Spleen (tissue), 11 donors: ENCODE measurements around the gene TRPM5. TPM values are rescaled to one million over a fixed set of nuclear protein-coding genes. Genes with fewer than 3 reads are reported as not detected.
A peak's percentile ranks its signal among the peaks of the same experiment; 100 is the strongest.

ENCODE experiments used
- DNase-seq: peaks from one replicate; pipeline ENCODE4 v3.0.0-alpha.2; 2020
- H3K27ac ChIP-seq, 8 donors: fragments of 200-600 bp; sonication (generic) in 7 of 8; 1 replicate in 4 of 8; 2 replicates in 4 of 8; pipeline versions ENCODE4 v1.5.0 to v1.8.0; 2016 to 2021; ENCODE audit warnings: inconsistent platforms in 4 of 8, mild to moderate bottlenecking in 4 of 8, moderate library complexity in 1 of 8
- H3K27me3 ChIP-seq, 7 donors: fragments of 200-600 bp; sonication (generic) in 6 of 7; replicated peaks in 1 of 7; 1 replicate in 4 of 7; 2 replicates in 3 of 7; pipeline versions ENCODE4 v1.5.0 to v1.8.0; 2016 to 2021; ENCODE audit warnings: inconsistent platforms in 3 of 7, mild to moderate bottlenecking in 1 of 7
- H3K36me3 ChIP-seq, 6 donors: fragments of 200-600 bp; sonication (generic) in 5 of 6; 1 replicate in 4 of 6; 2 replicates in 2 of 6; pipeline versions ENCODE4 v1.5.0 to v1.8.0; 2016 to 2021; ENCODE audit warnings: inconsistent platforms in 2 of 6
- H3K4me1 ChIP-seq, 6 donors: fragments of 200-600 bp; sonication (generic) in 5 of 6; 1 replicate in 3 of 6; 2 replicates in 3 of 6; pipeline versions ENCODE4 v1.5.0 to v1.8.0; 2016 to 2021; ENCODE audit warnings: inconsistent platforms in 3 of 6
- H3K4me3 ChIP-seq, 8 donors: fragments of 200-600 bp; sonication (generic) in 7 of 8; 1 replicate in 4 of 8; 2 replicates in 4 of 8; pipeline versions ENCODE4 v1.5.0 to v1.8.0; 2016 to 2021; ENCODE audit warnings: inconsistent platforms in 4 of 8, mild to moderate bottlenecking in 4 of 8, moderate library complexity in 2 of 8
- H3K9me3 ChIP-seq, 8 donors: fragments of 200-600 bp; sonication (generic) in 7 of 8; 1 replicate in 4 of 8; 2 replicates in 4 of 8; pipeline versions ENCODE4 v1.5.0 to v1.8.0; 2016 to 2021; ENCODE audit warnings: inconsistent platforms in 4 of 8
- CTCF ChIP-seq, 11 experiments: fragments of 200-600 bp in 7 of 11; fragments of 450-650 bp in 4 of 11; sonication (generic) in 4 of 11; IDR thresholded peaks in 8 of 11; conservative IDR thresholded peaks in 3 of 11; 1 replicate in 7 of 11; 2 replicates in 4 of 11; pipeline versions ENCODE4 v1.4.0 to v1.8.0; 2016 to 2021; ENCODE audit warnings: antibody characterized with exemption in 11 of 11, inconsistent platforms in 4 of 11, mild to moderate bottlenecking in 1 of 11
- POLR2A ChIP-seq, 3 donors: fragments of 450-650 bp; IDR thresholded peaks; one replicate each; pipeline ENCODE4 v1.5.1; 2017; ENCODE audit warnings: antibody characterized with exemption in 3 of 3, mild to moderate bottlenecking in 1 of 3
- POLR2AphosphoS5 ChIP-seq, 3 donors: sonication (generic); formaldehyde crosslinking; IDR thresholded peaks; one replicate each; pipeline ENCODE4 v1.5.1; 2017; ENCODE audit warnings: antibody characterized with exemption in 3 of 3
- WGBS, 5 donors: extraction: QIAGEN DNeasy Blood & Tissue Kit in 3 of 5; methylation state at CpG; one replicate each; pipeline versions ENCODE4 v1.1.5 to v1.1.7; 2013 to 2018; 5-methylcytosine and 5-hydroxymethylcytosine counted together
- intact Hi-C: fragments of 100-400 bp; cut with DNase I; formaldehyde crosslinking; loops from one replicate; pipeline ENCODE4 v1.15.0; 2023; ENCODE audit warnings: low total_unique reads
- polyA plus RNA-seq, 3 donors: library from polyadenylated mRNA; stranded (reverse); fragments of 200-250 nt; gene quantifications; one replicate each; pipeline ENCODE4 v1.2.1, GENCODE V29; 2013
- total RNA-seq, 7 donors: library from RNA; depleted of rRNA in 3 of 7; stranded (reverse); fragments of >200 nt in 3 of 7; fragmentation: NEBNext Ultra II Directional in 4 of 7; extraction: Animal tissue kit (Norgen Biotek cat#: 25700) in 4 of 7; gene quantifications; one replicate each; pipeline versions ENCODE4 v1.1.0 to v1.2.1, GENCODE V29; 2016 to 2021
- donor health status: healthy with polysubstance abuse.
- donor health status: DM: no; HTN: no; CAD: no; lungs with moderate emphysema.
- donor health status: DM: no; HTN: no; CAD: no.
- donor health status: Bipolar disorder and iron deficiency.
- donor health status: healthy.
- donor health status: DM: no; HTN: no; CAD: no.
- donor health status: DM: yes; HTN: yes; CAD: no.

TRPM5 gene
- total and polyA plus RNA-seq, 10 donors, result 0.02 to 0.28 (median 0.16) TPM; not detected in 4

- Histone ChIP-seq H3K27ac (no peak overlapping the region), H3K27me3 (peaks cover 0 to 47% (median 11%) of the 10 kb centered on the region in 7 donors), H3K4me1 (peaks cover 15 to 42% (median 37%) of the 10 kb centered on the region in 6 donors), H3K36me3 (peaks cover 0 to 8% (median 0%) of the 10 kb centered on the region in 6 donors), H3K4me3 (no peak overlapping the region), H3K9me3 (no peaks in the 10 kb centered on the region)
- WGBS, 5 donors, result 87 to 96% (median 94%) methylated on average over 9 to 21 of the region's 21 CpGs
- intact Hi-C loops, result no loop called here
- TF ChIP-seq POLR2AphosphoS5 (IDR thresholded peaks at IDR 0.05) (no peak), CTCF (IDR thresholded peaks at IDR 0.05 in 8 of 11, conservative IDR thresholded peaks at IDR 0.05 in 3 of 11) (no peak), POLR2A (IDR thresholded peaks at IDR 0.05) (no peak)
- DNase-seq, result peak; percentile 64
Measured at GRCh38 chr11:2448661-2449547, 4.6 kb upstream of the TRPM5 start.

GRCh38 chr11:2447951-2448650 lies 3.8 kb upstream of the TRPM5 start:
- WGBS, 5 donors, result 58 to 78% (median 71%) methylated on average over 4 to 10 of the region's 10 CpGs
- Histone ChIP-seq H3K36me3 (peaks cover 0 to 8% (median 0%) of the 10 kb centered on the region in 6 donors), H3K4me3 (peak overlapping the region in 1 of 8 donors; percentile 81), H3K27me3 (peaks cover 0 to 55% (median 13%) of the 10 kb centered on the region in 7 donors), H3K9me3 (no peaks in the 10 kb centered on the region), H3K27ac (peak overlapping the region in 7 of 8 donors; percentile 43 to 90 (median 84)), H3K4me1 (peaks cover 15 to 50% (median 38%) of the 10 kb centered on the region in 6 donors)
- intact Hi-C loops, result no loop called here
- peak; percentile 83 for DNase-seq
- TF ChIP-seq CTCF (IDR thresholded peaks at IDR 0.05 in 8 of 11, conservative IDR thresholded peaks at IDR 0.05 in 3 of 11), result no peak
- TF ChIP-seq POLR2AphosphoS5 (IDR thresholded peaks at IDR 0.05), result no peak
- TF ChIP-seq POLR2A (IDR thresholded peaks at IDR 0.05), result no peak

GRCh38 chr11:2447253-2447950 lies 3.1 kb upstream of the TRPM5 start:
- H3K36me3 ChIP-seq, result peaks cover 0 to 8% (median 0%) of the 10 kb centered on the region in 6 donors
- H3K4me1 ChIP-seq, result peaks cover 15 to 56% (median 38%) of the 10 kb centered on the region in 6 donors
- peak overlapping the region in 6 of 8 donors; percentile 2 to 81 (median 50) for H3K4me3 ChIP-seq
- no peaks in the 10 kb centered on the region for H3K9me3 ChIP-seq
- TF ChIP-seq POLR2AphosphoS5 (IDR thresholded peaks at IDR 0.05), result no peak
- no peak for TF ChIP-seq POLR2A (IDR thresholded peaks at IDR 0.05)
- TF ChIP-seq CTCF (IDR thresholded peaks at IDR 0.05 in 8 of 11, conservative IDR thresholded peaks at IDR 0.05 in 3 of 11), result no peak
- DNase-seq, result peak; percentile 79
- H3K27ac ChIP-seq, result peak overlapping the region; percentile 20 to 90 (median 80)
- H3K27me3 ChIP-seq, result peaks cover 0 to 55% (median 13%) of the 10 kb centered on the region in 7 donors
- intact Hi-C loops, result no loop called here
- WGBS, 5 donors, result 20 to 50% (median 35%) methylated on average over 8 to 12 of the region's 12 CpGs
